H1 (cell line): ENCODE measurements around the gene NCF4.

ENCODE experiments used
- POLR2A ChIP-seq, 2 experiments: IDR thresholded peaks; 1 replicate in 1 of 2; 2 replicates in 1 of 2; pipeline ENCODE4 v1.6.1; 2011; ENCODE audit warnings: low read depth in 2 of 2, low read length in 2 of 2, mild to moderate bottlenecking in 2 of 2; ENCODE audit errors: control extremely low read depth in 1 of 2
- RAD21 ChIP-seq, 2 experiments: IDR thresholded peaks in 1 of 2; conservative IDR thresholded peaks in 1 of 2; 2 replicates each; pipeline ENCODE4 v1.6.1; 2011; ENCODE audit warnings: low read depth in 2 of 2, low read length in 2 of 2, improper control_type of control experiment in 1 of 2, inconsistent platforms in 1 of 2, mild to moderate bottlenecking in 1 of 2, moderate library complexity in 1 of 2

DNA sequence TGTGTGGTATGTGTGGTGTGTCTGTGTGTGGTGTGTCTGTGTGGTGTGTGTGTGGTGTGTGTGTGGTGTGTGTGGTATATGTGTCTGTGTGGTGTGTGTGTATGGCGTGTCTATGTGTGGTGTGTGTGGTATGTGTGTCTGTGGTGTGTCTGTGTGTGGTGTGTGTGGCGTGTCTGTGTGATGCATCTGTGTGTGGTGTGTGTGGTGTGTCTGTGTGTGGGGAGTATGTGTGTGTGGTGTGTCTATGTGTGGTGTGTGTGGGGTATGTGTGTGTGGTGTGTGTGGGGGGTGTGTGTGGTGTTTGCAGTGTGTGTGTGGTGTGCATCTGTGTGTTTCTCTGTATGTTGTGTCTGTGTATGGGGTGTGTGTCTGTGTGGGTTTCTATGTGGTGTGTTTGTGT, 36.2 kb upstream of the NCF4 start:
- TF ChIP-seq RAD21 (IDR thresholded peaks at IDR 0.05 in 1 of 2, conservative IDR thresholded peaks at IDR 0.05 in 1 of 2; ENCODE audit: low read depth in 2 of 2, low read length in 2 of 2) (no peak), POLR2A (IDR thresholded peaks at IDR 0.05; ENCODE audit: control extremely low read depth in 1 of 2, low read depth in 2 of 2, low read length in 2 of 2) (no peak)
